Measurements from ENCODE around the gene PTPRE.

The PTPRE gene

DNA sequence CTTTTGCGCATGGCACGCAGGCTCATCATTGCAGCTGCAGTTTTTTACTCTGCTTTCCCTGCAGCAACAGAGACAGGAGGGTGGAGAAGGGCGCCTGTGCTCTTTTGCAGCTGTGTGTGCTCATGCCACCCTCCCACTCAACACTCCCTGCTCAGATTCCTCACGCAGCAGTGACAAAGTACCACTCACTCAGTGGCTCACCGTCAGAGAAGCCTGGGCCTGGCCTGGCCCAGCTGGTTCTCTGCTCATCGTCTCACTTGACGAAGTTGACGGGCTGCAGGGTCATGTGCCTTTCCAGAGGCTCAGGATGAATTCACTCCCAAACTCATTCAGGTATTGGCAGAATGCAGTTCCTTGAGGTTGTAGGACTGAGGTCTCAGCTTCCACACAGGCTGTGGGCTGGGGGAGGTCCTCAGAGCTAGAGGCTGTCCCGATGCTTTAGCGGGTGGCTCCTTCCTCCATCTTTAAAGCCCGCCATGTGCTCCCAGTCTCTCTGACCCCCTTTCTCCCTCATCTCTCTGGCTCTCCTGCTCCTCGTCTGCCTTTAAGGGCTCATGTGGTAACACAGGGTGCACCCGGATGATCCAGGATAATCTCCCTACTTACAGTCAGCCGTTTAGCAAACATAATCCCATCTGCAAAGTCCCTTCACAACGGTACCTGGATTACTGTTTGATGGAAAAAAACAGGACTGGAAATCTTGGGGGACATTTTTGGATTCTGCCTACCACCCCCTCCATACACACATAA, 25.8 kb downstream of the PTPRE start:
- DNase-seq, result no peak

DNA sequence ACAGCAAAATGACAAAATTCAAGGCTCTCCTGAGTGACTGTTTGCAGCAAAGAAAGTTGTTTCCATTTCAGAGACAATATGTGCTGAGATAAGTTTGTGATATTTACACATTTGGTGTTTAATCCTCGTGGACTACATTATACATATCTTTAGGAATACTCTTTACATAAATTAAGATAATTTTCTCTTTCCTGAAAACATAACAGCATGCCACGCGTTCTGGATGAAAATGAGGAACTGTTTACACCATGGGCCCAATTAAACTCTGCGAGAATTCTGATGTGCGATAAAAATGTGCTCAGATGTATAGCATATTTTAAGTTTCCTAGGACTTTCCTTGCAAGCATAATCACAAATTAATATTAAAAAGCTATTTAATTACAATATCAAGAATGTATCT, 26.4 kb downstream of the PTPRE start:
- DNase-seq, result no peak

DNA sequence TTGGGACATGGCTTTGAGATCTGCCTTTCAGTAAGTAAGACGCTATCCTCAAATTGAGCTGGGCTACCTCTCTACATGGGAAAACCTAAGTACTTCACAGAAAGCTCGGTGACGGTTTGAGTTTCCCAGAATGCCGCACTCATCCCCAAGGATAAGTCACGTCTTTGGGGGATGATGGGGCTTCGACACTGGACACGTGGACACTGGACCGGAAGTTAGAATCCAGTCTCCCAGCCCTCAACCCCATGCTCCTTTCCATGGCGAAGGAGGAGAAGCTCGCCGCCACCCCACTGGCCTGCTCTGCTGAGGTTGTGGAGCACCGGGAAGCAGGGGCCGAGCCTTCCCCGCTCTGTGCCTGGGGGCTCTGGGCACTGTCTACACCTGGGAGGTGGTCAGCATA, 27.5 kb downstream of the PTPRE start:
- no peak for DNase-seq

DNA sequence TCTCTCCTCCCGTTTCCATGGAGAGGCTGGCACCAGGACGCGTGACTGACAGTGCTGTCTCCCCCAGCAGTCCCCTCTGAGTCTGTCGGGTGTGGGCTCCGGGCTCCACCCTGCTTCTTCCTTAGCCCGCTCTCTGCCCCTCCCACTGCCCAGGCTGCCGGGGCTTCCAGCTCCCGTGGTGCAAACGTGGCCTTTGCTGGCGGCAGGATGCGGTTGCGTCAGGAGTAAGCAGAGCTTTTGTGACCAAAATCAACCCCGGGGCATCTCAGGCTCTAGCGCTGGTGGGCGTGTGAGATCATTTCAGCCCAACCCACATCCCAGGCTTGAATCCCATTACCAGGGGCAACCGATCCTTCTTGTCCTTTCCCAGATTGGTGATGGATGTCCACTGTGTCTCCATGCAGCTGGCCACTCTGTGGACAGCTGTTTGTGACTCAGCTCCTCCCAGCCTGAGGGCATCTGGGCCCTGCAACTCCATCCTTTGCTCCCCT, 28.2 kb downstream of the PTPRE start:
- DNase-seq, result no peak

DNA sequence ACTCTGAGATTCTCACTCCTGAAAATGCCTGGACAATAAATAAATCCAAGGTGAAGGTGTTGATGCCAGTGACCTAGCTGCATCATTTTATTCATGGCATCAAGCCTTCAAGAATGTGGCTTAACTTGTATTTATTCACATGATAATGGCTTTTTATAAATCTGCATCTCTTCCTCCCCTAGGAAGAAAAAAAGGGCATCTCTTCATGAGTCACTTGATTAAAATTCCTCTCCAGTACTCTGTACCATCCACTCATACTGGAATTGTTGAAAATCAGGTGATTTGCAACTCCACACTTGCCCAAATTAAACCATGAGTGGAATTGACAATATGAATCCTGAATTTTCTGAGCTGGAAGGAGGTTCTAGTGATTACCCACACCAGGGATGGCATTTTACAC, 30.2 kb downstream of the PTPRE start:
- no peak for DNase-seq

DNA sequence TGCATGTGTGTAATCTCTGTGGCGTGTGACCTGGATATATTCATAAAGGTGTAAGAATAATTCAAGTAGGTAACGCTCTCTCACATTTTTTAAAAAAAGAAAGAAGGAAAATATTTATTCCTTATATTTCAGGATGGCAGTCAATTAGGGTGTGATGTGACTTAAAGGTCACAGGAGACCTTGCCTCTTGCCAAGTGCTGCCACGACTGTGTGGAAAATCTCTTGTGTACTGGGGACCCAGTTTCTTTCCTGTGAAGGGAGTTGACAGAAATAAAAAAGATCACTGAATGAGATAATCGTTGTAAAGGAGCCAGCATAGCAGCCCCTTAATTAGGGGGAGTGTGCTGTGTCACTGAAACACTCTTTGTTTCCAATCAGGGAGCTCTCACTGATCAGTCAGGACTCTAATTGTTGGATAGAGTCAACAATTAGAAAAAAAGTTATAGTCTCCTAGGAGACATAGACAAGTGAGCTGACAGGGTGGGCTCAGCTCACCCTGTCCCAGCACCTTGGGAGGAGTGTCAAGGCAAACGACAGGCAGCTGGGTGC, 31.1 kb downstream of the PTPRE start:
- DNase-seq, result no peak

DNA sequence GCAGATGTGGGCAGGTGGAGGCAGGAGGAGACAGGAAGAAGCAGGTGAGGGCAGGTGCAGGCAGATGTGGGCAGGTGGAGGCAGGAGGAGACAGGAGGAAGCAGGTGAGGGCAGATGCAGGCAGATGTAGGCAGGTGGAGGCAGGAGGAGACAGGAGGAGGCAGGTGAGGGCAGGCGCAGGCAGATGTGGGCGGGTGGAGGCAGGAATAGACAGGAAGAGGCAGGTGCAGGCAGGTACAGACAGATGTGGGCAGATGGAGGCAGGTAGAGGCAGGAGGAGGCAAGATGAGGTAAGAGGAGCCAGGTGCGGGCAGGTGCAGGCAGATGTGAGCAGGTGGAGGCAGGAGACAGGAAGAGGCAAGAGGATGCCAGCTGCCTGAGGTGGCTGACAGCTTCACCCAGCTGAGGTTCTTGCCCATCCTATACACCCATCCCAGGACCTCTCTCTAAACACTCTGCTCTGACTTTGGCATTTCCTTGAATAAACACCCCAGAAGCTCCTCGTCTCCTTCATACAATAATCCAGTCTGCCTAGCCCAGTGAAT, 33.0 kb downstream of the PTPRE start:
- no peak for DNase-seq

DNA sequence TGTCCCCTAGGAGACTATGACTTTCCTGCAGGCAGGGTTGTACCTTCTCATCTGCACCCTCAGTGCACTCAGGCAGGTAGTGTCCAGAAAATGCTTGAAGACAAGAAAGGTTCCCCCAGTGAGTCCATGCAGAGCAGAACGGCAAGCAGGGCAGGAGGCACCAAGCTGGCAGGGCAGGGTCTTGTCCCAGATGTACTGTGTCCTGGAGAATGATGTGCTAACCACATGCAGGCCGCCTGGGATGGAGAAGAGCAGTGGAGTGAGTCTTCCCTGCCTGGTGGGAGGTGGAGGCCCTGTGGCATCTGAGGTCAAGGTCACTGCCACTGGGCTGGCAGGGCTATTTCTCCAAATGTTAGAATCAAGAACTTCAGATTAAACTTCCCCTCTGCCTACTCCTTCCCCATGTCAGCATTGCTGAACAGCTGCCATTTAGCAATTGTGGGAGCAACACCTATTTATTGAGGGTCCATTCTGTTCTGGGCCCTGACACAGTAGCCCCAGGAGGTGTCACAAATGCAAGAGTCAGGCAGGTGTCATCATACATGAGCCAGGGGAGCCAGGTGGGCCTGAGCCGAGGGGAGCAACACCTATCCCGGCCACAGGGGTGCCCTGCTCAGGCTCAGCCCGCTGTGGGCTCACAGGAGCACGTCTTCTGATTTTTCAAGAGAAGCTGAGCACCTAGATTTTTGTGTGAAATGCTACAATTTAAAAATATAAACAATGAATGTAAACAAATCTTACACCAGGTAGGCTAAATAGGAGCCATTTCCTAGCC, 34.1 kb downstream of the PTPRE start:
- DNase-seq, result no peak

DNA sequence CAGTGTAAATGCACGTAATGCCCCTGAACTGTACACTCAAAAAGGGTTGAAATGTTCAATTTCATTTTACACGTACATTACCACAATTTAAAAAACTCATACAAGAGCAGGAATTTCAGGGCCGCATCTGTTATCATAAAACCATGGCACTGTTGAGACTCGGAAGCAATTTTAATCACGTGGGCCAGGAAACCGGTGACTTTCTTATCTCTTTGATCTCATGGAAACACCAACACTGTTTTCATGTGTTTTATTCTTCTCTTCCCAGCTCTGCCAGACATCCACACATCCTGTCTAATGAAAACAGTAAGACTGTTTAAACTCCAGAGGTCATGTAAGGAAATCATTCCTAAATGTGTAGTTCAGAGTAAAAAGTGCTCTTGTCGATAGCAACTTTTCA, 35.9 kb downstream of the PTPRE start:
- DNase-seq, result no peak

DNA sequence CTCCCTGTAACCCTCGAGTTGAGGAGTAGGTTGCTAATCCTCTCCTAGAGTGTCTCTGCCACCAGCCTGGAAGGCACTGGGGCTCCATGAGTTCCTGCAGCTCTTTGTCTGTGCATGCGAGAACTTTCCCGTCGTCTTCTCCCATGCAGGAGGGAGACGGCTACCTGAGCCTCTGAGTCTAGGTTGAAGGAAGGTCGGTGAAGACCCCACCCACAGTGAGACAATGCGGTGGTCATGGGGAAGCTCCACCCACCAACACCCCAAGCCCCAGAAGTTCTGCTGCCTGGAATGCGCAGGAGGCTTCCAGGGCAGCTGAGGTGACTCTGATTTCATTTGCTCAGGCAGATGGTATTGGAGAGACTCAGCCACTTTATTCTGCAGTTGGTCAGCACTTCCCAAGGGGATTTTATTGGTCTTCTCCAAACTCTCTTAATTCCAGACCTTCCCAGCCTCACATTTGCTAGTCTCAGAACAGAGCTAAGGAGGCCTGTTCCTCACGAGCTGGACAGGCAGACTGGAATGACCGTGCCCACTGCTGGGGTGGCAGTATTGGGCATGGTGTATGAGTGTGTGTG, 36.5 kb downstream of the PTPRE start:
- no peak for DNase-seq

DNA sequence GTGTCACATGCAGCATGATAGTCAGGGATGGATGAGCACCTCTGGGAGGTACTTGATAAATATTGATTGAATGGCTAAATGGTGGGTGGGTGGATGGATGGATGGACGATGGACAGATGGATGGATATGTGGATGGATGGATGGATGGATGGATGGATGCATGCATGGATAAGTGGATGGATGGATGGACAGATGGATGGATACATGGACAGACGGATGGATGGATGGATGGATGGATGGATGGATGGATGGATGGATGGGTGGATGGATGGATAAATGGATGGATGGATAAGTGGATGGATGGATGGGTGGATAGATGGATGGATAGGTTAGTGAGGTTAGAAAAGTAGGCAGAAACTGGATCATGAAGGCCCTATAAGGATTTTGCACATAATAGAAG, 37.4 kb downstream of the PTPRE start:
- DNase-seq, result no peak

DNA sequence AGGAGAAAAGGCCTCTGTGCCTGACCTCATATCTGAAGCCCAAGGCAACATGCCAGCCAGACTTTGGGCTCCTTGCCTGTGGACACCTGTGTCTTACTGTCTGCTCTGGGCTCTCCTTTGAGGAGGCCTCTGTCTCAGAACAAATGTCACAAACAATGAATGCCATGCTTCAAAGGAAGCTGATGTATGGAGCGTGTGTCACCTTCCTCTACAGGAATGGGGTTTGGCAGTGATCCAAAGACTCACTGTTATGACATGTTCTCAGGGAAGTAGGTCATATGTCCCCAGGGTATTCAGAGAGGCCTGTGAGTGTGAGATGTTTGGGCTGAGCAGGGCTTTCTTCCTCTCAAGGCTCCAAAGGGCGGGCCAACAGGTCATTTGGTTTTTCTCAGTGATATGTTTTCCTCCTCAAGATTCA, 38.4 kb downstream of the PTPRE start:
- no peak for DNase-seq

DNA sequence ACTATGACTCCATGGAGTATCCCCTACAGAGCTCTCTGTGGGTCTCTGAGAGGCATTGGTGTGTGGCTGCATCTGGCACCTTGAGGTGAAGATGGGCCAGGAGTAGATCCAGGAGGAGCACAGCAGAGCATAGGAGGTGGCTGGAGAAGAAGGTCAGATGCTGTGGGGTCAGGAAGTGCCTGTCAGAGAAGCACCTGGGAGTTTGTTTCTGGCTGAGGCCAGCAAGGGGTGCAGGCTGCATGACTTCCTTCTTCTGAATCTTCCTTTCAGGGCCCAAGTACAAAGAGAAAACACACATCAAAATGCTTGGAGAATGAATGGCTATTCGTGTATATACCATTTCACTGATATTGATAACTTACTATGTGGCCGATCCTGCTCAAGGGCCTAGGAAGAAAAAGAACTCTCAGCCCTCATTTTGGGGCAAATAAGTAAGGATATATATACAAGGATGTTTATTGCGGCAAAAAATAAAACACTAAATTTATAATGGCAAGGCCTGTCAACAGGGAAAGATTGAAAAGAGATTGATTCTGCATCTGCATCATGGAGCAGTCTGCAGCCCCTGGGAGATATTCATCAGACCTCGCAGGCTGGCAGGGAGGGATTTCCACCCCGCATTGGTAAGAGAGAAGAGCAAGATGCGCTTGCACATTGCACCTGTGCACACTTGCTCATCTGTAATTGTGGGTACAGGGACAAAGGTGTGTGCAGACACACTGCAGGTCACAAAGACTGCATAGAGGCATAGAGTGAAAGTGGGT, 39.2 kb downstream of the PTPRE start:
- DNase-seq, result no peak

DNA sequence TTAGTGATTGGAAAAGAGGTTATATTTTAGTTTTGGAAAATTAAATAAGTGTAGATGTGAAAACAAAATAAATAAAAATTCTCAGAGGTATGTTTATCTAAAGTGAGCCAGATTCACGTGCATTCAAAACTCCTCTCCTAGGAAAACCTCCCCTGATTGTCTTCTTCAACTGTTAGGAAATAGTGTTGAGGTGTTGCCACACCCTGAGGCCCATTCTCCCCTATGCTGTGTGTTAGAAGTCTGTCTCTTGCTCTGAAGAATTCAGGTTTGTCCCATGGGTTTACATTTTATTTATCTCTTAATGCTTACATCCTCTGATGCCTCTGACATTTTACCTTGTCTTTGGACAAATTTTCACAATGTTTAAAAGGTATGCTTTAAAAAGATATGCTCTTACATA, 40.3 kb downstream of the PTPRE start:
- no peak for DNase-seq

DNA sequence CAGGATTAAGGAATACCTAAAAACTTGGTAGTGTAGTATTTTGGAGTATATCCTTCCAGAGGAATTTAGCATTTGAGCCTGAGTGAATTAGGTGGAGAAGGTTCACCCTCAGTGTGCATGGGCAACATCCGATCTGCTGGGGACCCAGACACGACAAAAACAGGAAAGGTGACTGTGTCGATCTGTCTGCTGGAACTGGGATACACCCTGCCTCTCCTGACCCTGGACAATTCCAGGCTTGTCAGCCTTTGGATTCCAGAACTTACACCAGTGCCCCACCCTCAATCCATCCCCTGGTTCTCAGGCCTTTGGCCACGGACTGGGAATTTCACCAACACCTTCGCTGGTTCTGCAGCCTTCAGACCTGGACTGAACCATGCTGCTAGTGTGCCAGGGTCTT, 41.9 kb downstream of the PTPRE start:
- DNase-seq, result no peak

DNA sequence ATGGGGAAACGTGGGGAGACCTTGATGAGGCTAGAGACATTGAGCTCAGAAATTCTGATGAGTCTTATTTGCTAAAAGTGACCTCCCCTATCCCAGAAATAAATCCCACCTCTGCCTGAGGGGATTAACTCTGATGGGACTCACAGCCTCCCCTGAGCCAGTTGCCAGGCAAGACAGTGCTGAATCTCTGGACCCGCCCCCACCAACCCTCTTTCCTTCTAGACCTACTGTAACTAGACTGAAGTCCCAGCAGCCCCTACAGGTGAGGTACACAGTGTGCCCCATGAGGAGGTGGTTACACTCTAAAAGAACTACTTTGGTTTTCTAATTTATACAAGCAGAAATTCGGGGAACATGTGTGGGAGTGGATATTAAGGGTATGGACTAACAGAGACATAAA, 42.9 kb downstream of the PTPRE start:
- DNase-seq, result no peak

DNA sequence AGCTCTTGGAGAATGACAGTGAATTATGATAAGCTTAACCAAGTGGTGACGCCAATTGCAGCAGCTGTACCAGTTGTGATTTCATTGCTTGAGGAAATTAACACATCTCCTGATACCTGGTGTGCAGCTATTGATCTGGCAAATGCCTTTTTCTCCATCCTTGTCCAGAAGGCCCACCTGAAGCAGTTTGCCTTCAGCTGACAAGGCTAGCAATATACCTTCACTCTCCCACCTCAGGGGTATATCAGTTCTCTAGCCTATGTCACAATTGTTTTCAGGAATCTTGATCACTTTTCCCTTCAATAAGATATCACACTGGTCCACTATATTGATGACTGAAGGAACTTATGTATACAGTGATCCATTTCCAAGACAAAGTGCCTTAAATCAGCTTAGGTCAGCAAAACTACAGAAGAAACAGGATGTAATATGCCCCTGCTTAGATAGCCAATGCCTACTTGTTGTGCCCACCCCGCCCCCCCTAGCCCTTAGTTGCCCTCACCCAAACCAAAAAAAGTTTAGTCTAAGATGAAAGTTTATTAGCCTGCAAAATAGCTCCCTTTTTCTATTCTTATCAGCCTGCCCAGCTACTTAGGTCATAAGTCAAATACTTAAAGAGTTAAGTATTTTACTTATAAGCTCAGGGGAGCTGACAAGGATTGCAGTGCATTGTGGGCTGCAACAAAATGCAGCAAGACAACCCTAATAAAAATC, 45.1 kb downstream of the PTPRE start:
- no peak for DNase-seq

DNA sequence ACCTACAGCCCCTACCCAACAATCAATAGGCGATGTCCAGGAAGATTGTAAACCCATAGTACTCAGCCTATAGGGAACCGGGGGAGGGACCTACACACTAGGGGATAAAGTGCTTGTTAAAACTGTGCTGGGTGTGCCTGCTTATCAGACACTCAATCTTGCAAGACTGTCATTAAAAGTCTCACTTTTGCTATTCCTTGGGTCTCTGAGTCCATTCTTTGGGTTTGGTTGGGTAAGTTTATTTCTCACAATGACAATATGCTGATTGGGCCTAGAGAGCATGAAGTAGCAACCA, 45.6 kb downstream of the PTPRE start:
- DNase-seq, result no peak

DNA sequence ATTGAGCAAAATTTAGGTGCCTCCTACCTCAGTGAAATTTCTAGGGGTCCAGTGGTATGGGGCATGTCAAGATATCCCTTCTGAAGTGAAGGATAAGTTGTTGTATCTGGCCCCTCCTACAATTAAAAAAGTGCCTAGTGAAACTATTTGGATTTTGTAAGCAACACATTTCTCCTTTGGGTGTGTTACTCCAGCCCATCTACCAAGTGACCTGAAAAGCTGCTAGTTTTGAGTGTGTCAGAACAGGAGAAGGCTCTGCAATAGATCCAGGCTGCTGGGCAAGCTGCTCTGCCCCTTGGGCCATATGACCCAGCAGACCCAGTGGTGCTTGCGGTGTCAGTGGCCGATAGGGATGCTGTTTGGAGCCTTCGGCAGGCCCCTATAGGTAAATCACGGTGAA, 46.0 kb downstream of the PTPRE start:
- no peak for DNase-seq

DNA sequence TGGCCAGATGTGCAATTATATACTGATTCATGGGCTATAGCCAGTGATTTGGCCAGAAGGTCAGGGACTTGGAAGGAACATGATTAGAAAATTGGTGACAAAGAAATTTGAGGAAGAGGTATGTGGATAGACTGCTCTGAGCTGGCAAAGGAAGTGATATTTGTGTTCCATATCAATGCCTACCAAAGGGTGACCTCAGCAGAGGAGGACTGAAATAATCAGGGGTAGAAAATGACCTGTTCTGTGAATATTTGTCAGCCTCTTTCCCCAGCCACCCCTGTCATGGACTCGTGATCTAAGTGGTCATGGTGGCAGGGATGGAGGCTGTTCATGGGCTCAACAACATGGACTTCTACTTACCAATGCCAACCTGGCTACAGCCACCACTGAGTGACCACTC, 47.0 kb downstream of the PTPRE start:
- no peak for DNase-seq

DNA sequence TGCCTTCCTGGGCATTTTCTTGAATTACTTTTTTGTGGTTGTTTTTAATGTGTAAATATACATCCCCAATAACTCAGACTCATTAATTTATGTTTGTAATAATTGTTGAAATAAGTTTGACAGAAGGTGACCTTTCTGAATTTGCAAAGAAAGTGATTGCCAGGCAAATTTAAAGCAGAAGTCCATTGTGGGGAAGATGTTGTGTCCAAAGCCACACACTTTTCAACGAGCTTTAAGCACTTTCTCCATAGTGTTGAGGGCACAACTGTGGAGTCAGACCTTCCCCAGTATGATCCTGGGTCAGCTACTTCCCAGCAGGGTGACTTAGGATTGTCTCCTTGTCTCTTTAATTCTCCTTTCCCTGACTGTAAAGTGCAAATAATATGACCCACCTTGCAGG, 52.5 kb downstream of the PTPRE start:
- no peak for DNase-seq

DNA sequence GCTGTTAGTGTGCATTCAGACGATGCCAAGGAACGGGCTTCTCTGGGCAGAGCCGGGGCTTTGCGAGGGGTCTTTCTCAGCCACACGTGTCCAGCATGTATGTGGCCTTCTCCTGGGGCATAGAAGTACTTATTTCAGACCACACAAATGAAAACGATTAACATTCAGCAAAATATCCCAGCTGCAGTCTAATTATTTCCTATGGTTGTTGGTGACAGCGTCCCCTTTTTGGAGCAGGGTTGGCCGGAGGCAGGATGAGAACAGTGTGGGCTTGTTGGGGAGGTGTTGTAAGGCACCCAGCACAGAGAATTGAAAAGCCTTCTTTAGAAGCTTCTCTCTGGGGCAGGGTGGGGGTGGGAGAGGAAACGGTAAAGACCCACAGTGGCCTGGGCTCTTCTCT, 54.2 kb downstream of the PTPRE start:
- DNase-seq, result no peak

Measured in activated effector memory CD4-positive, alpha-beta T cell treated with Interleukin-2 at 50 U/mL for 16 hours (primary cell).